Measurements from ENCODE around the gene PIK3CA.

DNA sequence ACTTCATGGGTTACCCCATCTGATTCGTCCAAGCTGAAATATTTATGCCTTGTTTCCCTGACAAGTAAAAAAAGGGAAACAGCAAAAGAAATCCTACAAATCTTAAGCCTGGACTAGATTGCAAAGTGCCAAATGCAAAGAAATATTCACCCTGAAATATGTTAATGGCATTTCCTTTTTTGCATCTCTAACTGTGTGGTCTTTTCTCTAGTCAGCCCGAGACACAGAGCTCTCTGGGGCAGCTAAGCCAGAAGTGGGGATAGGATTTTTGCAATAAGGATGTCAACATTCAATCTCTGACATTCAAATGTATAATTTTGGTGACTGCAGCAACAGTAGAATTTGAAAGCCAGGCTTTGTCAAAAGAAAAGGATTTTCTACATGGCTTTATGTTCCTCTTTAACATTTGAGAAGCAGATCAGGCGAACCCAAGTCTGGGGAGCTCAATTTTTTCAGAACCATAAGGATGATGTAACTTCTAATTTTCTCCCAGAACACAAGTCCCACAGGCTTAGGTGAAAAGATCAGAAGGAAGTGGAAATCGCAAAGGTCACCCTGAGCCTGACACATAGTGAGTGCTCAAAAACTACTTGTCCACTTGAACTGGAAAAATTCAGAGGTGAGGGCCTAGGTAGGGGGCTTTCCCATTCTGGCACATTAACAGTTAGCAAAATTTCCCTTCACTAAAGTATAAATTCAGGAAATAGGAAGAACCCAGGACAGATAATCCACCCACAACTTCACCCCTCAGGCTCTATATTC, 131.0 kb downstream of the PIK3CA start:
- TF ChIP-seq YY1 (IDR thresholded peaks at IDR 0.05; ENCODE audit: insufficient read depth, insufficient read length) (no peak), ZNF274 (IDR thresholded peaks at IDR 0.05; ENCODE audit: low read depth, low read length) (no peak), SUZ12 (IDR thresholded peaks at IDR 0.05; ENCODE audit: extremely low read depth, insufficient read depth, insufficient read length) (no peak)

Data from NT2/D1 (cell line).